Spleen (tissue), 7 donors: ENCODE results near the gene TRPM1.

ENCODE experiments used
- POLR2A ChIP-seq, 3 donors: fragments of 450-650 bp; IDR thresholded peaks; one replicate each; pipeline ENCODE4 v1.5.1; 2017; ENCODE audit warnings: antibody characterized with exemption in 3 of 3, mild to moderate bottlenecking in 1 of 3
- TF ChIP-seq, protein P1 (sequence below), 11 experiments: fragments of 200-600 bp in 7 of 11; fragments of 450-650 bp in 4 of 11; sonication (generic) in 4 of 11; IDR thresholded peaks in 8 of 11; conservative IDR thresholded peaks in 3 of 11; 1 replicate in 7 of 11; 2 replicates in 4 of 11; pipeline versions ENCODE4 v1.4.0 to v1.8.0; 2016 to 2021; ENCODE audit warnings: antibody characterized with exemption in 11 of 11, inconsistent platforms in 4 of 11, mild to moderate bottlenecking in 1 of 11
- donor health status: DM: no; HTN: no; CAD: no; lungs with moderate emphysema.
- donor health status: DM: no; HTN: no; CAD: no.
- donor health status: DM: no; HTN: no; CAD: no.

DNA sequence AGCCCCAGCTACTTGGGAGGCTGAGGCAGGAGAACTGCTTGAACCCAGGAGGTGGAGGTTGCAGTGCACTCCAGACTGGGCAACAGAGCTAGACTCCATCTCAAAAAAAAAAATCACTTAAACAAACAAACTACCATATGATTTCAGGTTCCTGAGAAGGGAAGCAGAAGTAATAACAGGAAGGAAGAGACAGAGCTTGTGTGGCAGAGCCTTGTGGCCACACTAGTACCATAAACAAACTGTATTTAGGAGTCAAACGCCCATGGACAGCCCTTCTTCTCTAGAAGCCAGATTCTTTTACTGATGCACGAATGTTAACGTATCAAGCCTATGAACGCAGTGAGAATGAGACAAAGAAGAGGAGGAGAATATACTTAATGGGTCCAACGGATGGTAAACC, 122.1 kb downstream of the TRPM1 start:
- TF ChIP-seq, protein P1, sequence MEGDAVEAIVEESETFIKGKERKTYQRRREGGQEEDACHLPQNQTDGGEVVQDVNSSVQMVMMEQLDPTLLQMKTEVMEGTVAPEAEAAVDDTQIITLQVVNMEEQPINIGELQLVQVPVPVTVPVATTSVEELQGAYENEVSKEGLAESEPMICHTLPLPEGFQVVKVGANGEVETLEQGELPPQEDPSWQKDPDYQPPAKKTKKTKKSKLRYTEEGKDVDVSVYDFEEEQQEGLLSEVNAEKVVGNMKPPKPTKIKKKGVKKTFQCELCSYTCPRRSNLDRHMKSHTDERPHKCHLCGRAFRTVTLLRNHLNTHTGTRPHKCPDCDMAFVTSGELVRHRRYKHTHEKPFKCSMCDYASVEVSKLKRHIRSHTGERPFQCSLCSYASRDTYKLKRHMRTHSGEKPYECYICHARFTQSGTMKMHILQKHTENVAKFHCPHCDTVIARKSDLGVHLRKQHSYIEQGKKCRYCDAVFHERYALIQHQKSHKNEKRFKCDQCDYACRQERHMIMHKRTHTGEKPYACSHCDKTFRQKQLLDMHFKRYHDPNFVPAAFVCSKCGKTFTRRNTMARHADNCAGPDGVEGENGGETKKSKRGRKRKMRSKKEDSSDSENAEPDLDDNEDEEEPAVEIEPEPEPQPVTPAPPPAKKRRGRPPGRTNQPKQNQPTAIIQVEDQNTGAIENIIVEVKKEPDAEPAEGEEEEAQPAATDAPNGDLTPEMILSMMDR (IDR thresholded peaks at IDR 0.05 in 8 of 11, conservative IDR thresholded peaks at IDR 0.05 in 3 of 11): no peak
- no peak for TF ChIP-seq POLR2A (IDR thresholded peaks at IDR 0.05)
